ENCODE data around the gene POU2F3.

GRCh38 chr11:120336641-120337354, 96.9 kb downstream of the POU2F3 start:
- TF ChIP-seq, protein P1, sequence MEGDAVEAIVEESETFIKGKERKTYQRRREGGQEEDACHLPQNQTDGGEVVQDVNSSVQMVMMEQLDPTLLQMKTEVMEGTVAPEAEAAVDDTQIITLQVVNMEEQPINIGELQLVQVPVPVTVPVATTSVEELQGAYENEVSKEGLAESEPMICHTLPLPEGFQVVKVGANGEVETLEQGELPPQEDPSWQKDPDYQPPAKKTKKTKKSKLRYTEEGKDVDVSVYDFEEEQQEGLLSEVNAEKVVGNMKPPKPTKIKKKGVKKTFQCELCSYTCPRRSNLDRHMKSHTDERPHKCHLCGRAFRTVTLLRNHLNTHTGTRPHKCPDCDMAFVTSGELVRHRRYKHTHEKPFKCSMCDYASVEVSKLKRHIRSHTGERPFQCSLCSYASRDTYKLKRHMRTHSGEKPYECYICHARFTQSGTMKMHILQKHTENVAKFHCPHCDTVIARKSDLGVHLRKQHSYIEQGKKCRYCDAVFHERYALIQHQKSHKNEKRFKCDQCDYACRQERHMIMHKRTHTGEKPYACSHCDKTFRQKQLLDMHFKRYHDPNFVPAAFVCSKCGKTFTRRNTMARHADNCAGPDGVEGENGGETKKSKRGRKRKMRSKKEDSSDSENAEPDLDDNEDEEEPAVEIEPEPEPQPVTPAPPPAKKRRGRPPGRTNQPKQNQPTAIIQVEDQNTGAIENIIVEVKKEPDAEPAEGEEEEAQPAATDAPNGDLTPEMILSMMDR (IDR thresholded peaks at IDR 0.05) = no peak
- TF ChIP-seq EP300 (IDR thresholded peaks at IDR 0.05) = no peak
- no peak for TF ChIP-seq POLR2A (IDR thresholded peaks at IDR 0.05; ENCODE audit: low read depth)
- TF ChIP-seq POLR2AphosphoS5 (IDR thresholded peaks at IDR 0.05) = peak in 1 of 2 donors; percentile 5

Data from esophagus muscularis mucosa (tissue), 4 donors.